Left lung (tissue), 10 donors: ENCODE data around the gene ZNF662. TPM values are rescaled to one million over a fixed set of nuclear protein-coding genes. Genes with fewer than 3 reads are reported as not detected.
A peak's percentile ranks its signal among the peaks of the same experiment; 100 is the strongest.

Experiments
- ATAC-seq: fragments of 200-7000 bp; cut with Tn5 transposase; one replicate; pipeline ENCODE4 v1.9.1; 2020; ENCODE audit warnings: moderate library complexity
- DNase-seq, 4 donors: peaks; one replicate each; pipeline ENCODE4 v3.0.0-alpha.2; 2013 to 2020
- H3K27ac ChIP-seq, 2 donors: fragments of 200-600 bp; sonication (generic) in 1 of 2; one replicate each; pipeline versions ENCODE4 v1.5.0 to v1.8.0; 2020 to 2021
- H3K27me3 ChIP-seq, 2 donors: fragments of 200-600 bp; sonication (generic) in 1 of 2; one replicate each; pipeline versions ENCODE4 v1.5.0 to v1.8.0; 2020 to 2021
- H3K36me3 ChIP-seq, 2 donors: fragments of 200-600 bp; sonication (generic) in 1 of 2; one replicate each; pipeline versions ENCODE4 v1.5.0 to v1.8.0; 2020 to 2021
- H3K4me1 ChIP-seq, 2 donors: fragments of 200-600 bp; one replicate each; pipeline ENCODE4 v1.8.0; 2021
- H3K4me3 ChIP-seq, 2 donors: fragments of 200-600 bp; sonication (generic) in 1 of 2; one replicate each; pipeline versions ENCODE4 v1.5.0 to v1.8.0; 2020 to 2021; ENCODE audit warnings: mild to moderate bottlenecking in 1 of 2
- H3K9me3 ChIP-seq, 2 donors: fragments of 200-600 bp; sonication (generic) in 1 of 2; one replicate each; pipeline versions ENCODE4 v1.5.0 to v1.8.0; 2020 to 2021
- CTCF ChIP-seq, 2 donors: fragments of 200-600 bp; sonication (generic) in 1 of 2; IDR thresholded peaks; one replicate each; pipeline versions ENCODE4 v1.5.0 to v1.8.0; 2021; ENCODE audit warnings: antibody characterized with exemption in 2 of 2
- intact Hi-C, 2 donors: fragments of 100-400 bp; cut with DNase I; formaldehyde crosslinking; loops; one replicate each; pipeline versions ENCODE4 v1.11.2 to v1.14.2; 2022
- polyA plus RNA-seq, 6 donors: library from polyadenylated mRNA; unstranded; fragments of 120-200 nt; gene quantifications; one replicate each; pipeline ENCODE4 v1.2.1, GENCODE V29; 2013; ENCODE audit not compliant: insufficient read length in 6 of 6
- total RNA-seq, 2 donors: library from RNA; stranded (reverse); fragmentation: NEBNext Ultra II Directional; extraction: Animal tissue kit (Norgen Biotek cat#: 25700); gene quantifications; one replicate each; pipeline ENCODE4 v1.2.1, GENCODE V29; 2021
- donor health status: DM: no; HTN: yes; CAD: no.
- donor health status: DM: no; HTN: no; CAD: no.

The ZNF662 gene
- total and polyA plus RNA-seq, 8 donors, result 6.7 to 58.6 (median 48.0) TPM

GRCh38 chr3:42874749-42875148 is 31.2 kb upstream of the ZNF662 start:
- DNase-seq (no peak), ATAC-seq (no peak)
- H3K9me3 ChIP-seq, result no peaks in the 10 kb centered on the region
- H3K4me3 ChIP-seq, result no peak overlapping the region
- H3K36me3 ChIP-seq, result no peaks in the 10 kb centered on the region
- intact Hi-C loops, result no loop called here
- no peaks in the 10 kb centered on the region for H3K27me3 ChIP-seq
- no peak overlapping the region for H3K27ac ChIP-seq
- no peak for TF ChIP-seq CTCF (IDR thresholded peaks at IDR 0.05)
- H3K4me1 ChIP-seq, result no peaks in the 10 kb centered on the region

- Histone ChIP-seq H3K27ac (no peak within 1 kb of the TSS), H3K9me3 (no peaks in the 10 kb centered on the region), H3K4me1 (peaks cover 0 to 3% of the 10 kb centered on the region in 2 donors), H3K4me3 (no peak within 1 kb of the TSS), H3K36me3 (no peaks in the 10 kb centered on the region), H3K27me3 (peaks cover 0 to 6% of the 10 kb centered on the region in 2 donors)
- DNase-seq (no peak), ATAC-seq (no peak)
- intact Hi-C loops, result no loop called here
- no peak for TF ChIP-seq CTCF (IDR thresholded peaks at IDR 0.05)
Observed at GRCh38 chr3:42875325-42876151, 30.4 kb upstream of the ZNF662 start, which contains the start of gene CYP8B1. CYP8B1 (minus strand) TSS chr3:42875879; CDS start chr3:42875816, 63 bp downstream.

DNA sequence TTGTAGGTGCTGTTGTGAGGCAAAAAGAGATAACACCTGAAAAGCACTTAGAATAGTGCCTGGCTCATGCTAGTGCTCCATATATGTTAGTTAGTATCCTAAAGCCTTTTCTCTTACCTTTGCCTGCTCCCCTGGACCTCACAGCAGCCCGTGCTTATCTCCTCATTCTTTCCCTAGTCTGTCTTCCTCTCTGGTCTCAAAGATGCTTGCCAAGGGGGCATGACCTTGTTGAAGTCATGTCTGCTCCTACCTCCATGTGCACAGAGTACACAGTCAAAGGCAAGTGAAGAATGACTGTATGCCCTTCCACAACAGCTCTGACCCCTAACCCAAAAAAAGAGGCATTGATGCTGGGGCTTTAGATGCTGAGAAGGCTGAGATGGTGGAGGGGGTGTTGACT is 29.5 kb upstream of the ZNF662 start:
- intact Hi-C loops, result no loop called here
- Histone ChIP-seq H3K27ac (no peak overlapping the region), H3K4me1 (peaks cover 0 to 12% of the 10 kb centered on the region in 2 donors), H3K9me3 (no peaks in the 10 kb centered on the region), H3K27me3 (peaks cover 0 to 13% of the 10 kb centered on the region in 2 donors), H3K36me3 (no peaks in the 10 kb centered on the region), H3K4me3 (no peak overlapping the region)
- ATAC-seq (no peak), DNase-seq (no peak)
- TF ChIP-seq CTCF (IDR thresholded peaks at IDR 0.05), result no peak

- no peak for ATAC-seq
- H3K9me3 ChIP-seq, result no peaks in the 10 kb centered on the region
- peaks cover 0 to 13% of the 10 kb centered on the region in 2 donors for H3K27me3 ChIP-seq
- no peaks in the 10 kb centered on the region for H3K36me3 ChIP-seq
- peaks cover 0 to 12% of the 10 kb centered on the region in 2 donors for H3K4me1 ChIP-seq
- peak in 1 of 4 donors; percentile 28 for DNase-seq
- H3K4me3 ChIP-seq, result no peak overlapping the region
- H3K27ac ChIP-seq, result no peak overlapping the region
- no peak for TF ChIP-seq CTCF (IDR thresholded peaks at IDR 0.05)
- intact Hi-C loops, result no loop called here
Observed at GRCh38 chr3:42876940-42877720, 28.8 kb upstream of the ZNF662 start.

- Histone ChIP-seq H3K4me3 (no peak overlapping the region), H3K27me3 (peaks cover 0 to 13% of the 10 kb centered on the region in 2 donors), H3K9me3 (no peaks in the 10 kb centered on the region), H3K4me1 (peaks cover 0 to 12% of the 10 kb centered on the region in 2 donors), H3K27ac (no peak overlapping the region), H3K36me3 (no peaks in the 10 kb centered on the region)
- intact Hi-C loops, result no loop called here
- TF ChIP-seq CTCF (IDR thresholded peaks at IDR 0.05), result no peak
- ATAC-seq (no peak), DNase-seq (peak in 2 of 4 donors; percentile 14 to 22)
Observed at GRCh38 chr3:42877881-42878280, 28.1 kb upstream of the ZNF662 start.
